Common myeloid progenitor, CD34-positive (primary cell): Measurements from ENCODE around the gene RAB23. TPM values are rescaled to one million over a fixed set of nuclear protein-coding genes. Genes with fewer than 3 reads are reported as not detected.

Source experiments
- CTCF ChIA-PET: fragments of 350-600 bp; sonication (Branson Sonifier 250); formaldehyde crosslinking; loops from one replicate; lab custom pipeline; 2021; ENCODE audit warnings: antibody characterized with exemption; lab: Charles Lee
- POLR2A ChIA-PET: fragments of 350-600 bp; sonication (Branson Sonifier 250); formaldehyde crosslinking; loops from one replicate; lab custom pipeline; 2021; ENCODE audit warnings: antibody characterized with exemption; lab: Charles Lee
- DNase-seq, 3 donors: peaks; one replicate each; pipeline versions ENCODE4 v3.0.0 to v3.0.0-alpha.2; 2013
- H3K27ac ChIP-seq, 2 experiments: 1 replicate in 1 of 2; 2 replicates in 1 of 2; pipeline ENCODE4 v1.7.0; 2013; ENCODE audit warnings: inconsistent platforms in 2 of 2, low read length in 2 of 2, mild to moderate bottlenecking in 2 of 2, low read depth in 1 of 2, moderate library complexity in 1 of 2; ENCODE audit not compliant: severe bottlenecking in 2 of 2, insufficient read depth in 1 of 2, poor library complexity in 1 of 2
- H3K27me3 ChIP-seq, 5 experiments: replicated peaks in 2 of 5; 1 replicate in 3 of 5; 2 replicates in 2 of 5; pipeline versions ENCODE4 v1.6.1 to v1.7.0; 2013; ENCODE audit warnings: low read length in 4 of 5, mild to moderate bottlenecking in 2 of 5, moderate library complexity in 2 of 5, inconsistent platforms in 1 of 5; ENCODE audit not compliant: insufficient read depth in 5 of 5, control insufficient read depth in 4 of 5
- H3K36me3 ChIP-seq, 4 experiments: 1 replicate in 2 of 4; 2 replicates in 2 of 4; pipeline versions ENCODE4 v1.6.1 to v1.7.0; 2013; ENCODE audit warnings: low read length in 3 of 4, control low read depth in 1 of 4, mild to moderate bottlenecking in 1 of 4; ENCODE audit not compliant: control insufficient read depth in 4 of 4, insufficient read depth in 4 of 4
- H3K4me1 ChIP-seq, 4 experiments: 1 replicate in 3 of 4; 2 replicates in 1 of 4; pipeline versions ENCODE4 v1.6.1 to v1.7.1; 2013; ENCODE audit warnings: low read length in 3 of 4, mild to moderate bottlenecking in 3 of 4, control low read depth in 1 of 4, inconsistent platforms in 1 of 4, moderate library complexity in 1 of 4; ENCODE audit not compliant: control insufficient read depth in 4 of 4, insufficient read depth in 4 of 4; ENCODE audit errors: control extremely low read depth in 1 of 4
- H3K4me3 ChIP-seq, 7 experiments: 1 replicate in 4 of 7; 2 replicates in 3 of 7; pipeline versions ENCODE4 v1.5.1 to v1.7.0; 2013; ENCODE audit warnings: mild to moderate bottlenecking in 7 of 7, low read length in 6 of 7, moderate library complexity in 6 of 7, inconsistent platforms in 2 of 7, low read depth in 2 of 7, control low read depth in 1 of 7; ENCODE audit not compliant: insufficient read depth in 4 of 7, control insufficient read depth in 1 of 7; ENCODE audit errors: extremely low read depth in 1 of 7
- H3K9me3 ChIP-seq, 5 experiments: 1 replicate in 4 of 5; 2 replicates in 1 of 5; pipeline versions ENCODE4 v1.6.1 to v1.7.1; 2013; ENCODE audit warnings: low read length in 4 of 5, mild to moderate bottlenecking in 2 of 5, inconsistent platforms in 1 of 5, low read depth in 1 of 5, moderate library complexity in 1 of 5; ENCODE audit not compliant: control insufficient read depth in 4 of 5, insufficient read depth in 2 of 5; ENCODE audit errors: control extremely low read depth in 1 of 5
- WGBS: methylation state at CpG from one replicate; pipeline ENCODE4 v1.1.5; 2013; ENCODE audit not compliant: insufficient coverage; 5-methylcytosine and 5-hydroxymethylcytosine counted together
- polyA plus RNA-seq: library from polyadenylated mRNA; unstranded; fragments of 120-200 nt; gene quantifications from one replicate; pipeline ENCODE4 v1.2.1, GENCODE V29; 2013

The RAB23 gene
- polyA plus RNA-seq = 2.3 TPM

- DNase-seq = peak; percentile 73 to 84 (median 83)
- Histone ChIP-seq H3K36me3 (no peaks in the 10 kb centered on the region), H3K27me3 (no peaks in the 10 kb centered on the region), H3K9me3 (no peaks in the 10 kb centered on the region), H3K27ac (peak within 1 kb of the TSS in 1 of 2 experiments; percentile 77), H3K4me3 (peak within 1 kb of the TSS; percentile 77 to 100 (median 94)), H3K4me1 (peaks cover 9 to 18% (median 15%) of the 10 kb centered on the region in 4 experiments)
- ChIA-PET CTCF (interaction anchor here (0.6 to 1.4 kb wide), 7 partner anchors 14 to 267 kb away, joined by 3 to 5 read pairs (median 4); partner anchors contain the start of genes BEND6 and PRIM2), POLR2A (interaction anchor here (1.3 kb wide), 1 partner anchor 95 kb away, joined by 3 read pairs; no protein-coding TSS in a partner anchor)
- whole genome bisulfite sequencing = 0% methylated on average over 55 of the region's 69 CpGs
Observed at GRCh38 chr6:57221936-57222742, at the start of gene RAB23. Gene RAB23 (minus strand): TSS chr6:57222307. CDS start chr6:57210380, 11,927 bp downstream.

- ChIA-PET CTCF (interaction anchor here (1.1 to 2.4 kb wide), 4 partner anchors 20 to 85 kb away, joined by 3 to 18 read pairs (median 4); partner anchors contain the start of gene PRIM2), POLR2A (no interaction called here)
- no peak overlapping the region for H3K27ac ChIP-seq
- no peaks in the 10 kb centered on the region for H3K4me1 ChIP-seq
- no peak for DNase-seq
- no peaks in the 10 kb centered on the region for H3K36me3 ChIP-seq
- H3K4me3 ChIP-seq = no peak overlapping the region
- peaks cover 0 to under 1% (median 0%) of the 10 kb centered on the region in 5 experiments for H3K9me3 ChIP-seq
- no peaks in the 10 kb centered on the region for H3K27me3 ChIP-seq
Observed at GRCh38 chr6:57268294-57268640, 46.2 kb upstream of the RAB23 start.

- no peaks in the 10 kb centered on the region for H3K27me3 ChIP-seq
- H3K36me3 ChIP-seq = no peaks in the 10 kb centered on the region
- 100% methylated on average over 4 of the region's 10 CpGs for WGBS
- H3K9me3 ChIP-seq = no peaks in the 10 kb centered on the region
- ChIA-PET POLR2A (no interaction called here), CTCF (interaction anchor here (0.5 to 2.4 kb wide), 9 partner anchors 10 to 351 kb away, joined by 3 to 18 read pairs (median 3); partner anchors contain the start of gene PRIM2)
- no peak overlapping the region for H3K27ac ChIP-seq
- H3K4me1 ChIP-seq = no peaks in the 10 kb centered on the region
- DNase-seq = peak; percentile 53 to 69 (median 64)
- no peak overlapping the region for H3K4me3 ChIP-seq
Observed at GRCh38 chr6:57267586-57268293, 45.6 kb upstream of the RAB23 start.

- Histone ChIP-seq H3K4me1 (no peaks in the 10 kb centered on the region), H3K27ac (no peak overlapping the region), H3K9me3 (no peaks in the 10 kb centered on the region), H3K4me3 (no peak overlapping the region), H3K27me3 (peaks cover 0 to 3% (median 0%) of the 10 kb centered on the region in 5 experiments), H3K36me3 (no peaks in the 10 kb centered on the region)
- CTCF ChIA-PET = interaction anchor here (0.7 to 2.4 kb wide), 3 partner anchors 10 to 51 kb away, joined by 3 to 18 read pairs (median 4); partner anchors contain the start of gene PRIM2
- no CpG with 5 or more reads among the region's 1 CpG for WGBS
- no peak for DNase-seq
- POLR2A ChIA-PET = no interaction called here
Observed at GRCh38 chr6:57265755-57266221, 43.7 kb upstream of the RAB23 start.

- H3K27me3 ChIP-seq = peaks cover 0 to 3% (median 0%) of the 10 kb centered on the region in 5 experiments
- H3K36me3 ChIP-seq = no peaks in the 10 kb centered on the region
- ChIA-PET POLR2A (no interaction called here), CTCF (interaction anchor here (0.8 to 1.6 kb wide), 3 partner anchors 15 to 74 kb away, joined by 3 to 5 read pairs (median 5); partner anchors contain the start of gene PRIM2)
- 100% methylated on average over 2 of the region's 2 CpGs for WGBS
- no peaks in the 10 kb centered on the region for H3K9me3 ChIP-seq
- H3K4me3 ChIP-seq = no peak overlapping the region
- H3K27ac ChIP-seq = no peak overlapping the region
- DNase-seq = no peak
- H3K4me1 ChIP-seq = no peaks in the 10 kb centered on the region
Observed at GRCh38 chr6:57263739-57264138, 41.6 kb upstream of the RAB23 start.

GRCh38 chr6:57262901-57263694 is 41.0 kb upstream of the RAB23 start:
- no peak overlapping the region for H3K4me3 ChIP-seq
- H3K9me3 ChIP-seq = no peaks in the 10 kb centered on the region
- no peaks in the 10 kb centered on the region for H3K36me3 ChIP-seq
- ChIA-PET POLR2A (no interaction called here), CTCF (interaction anchor here (0.8 to 1.6 kb wide), 3 partner anchors 16 to 73 kb away, joined by 3 to 5 read pairs (median 5); partner anchors contain the start of gene PRIM2)
- WGBS = 57% methylated on average over 2 of the region's 3 CpGs
- peaks cover 0 to 3% (median 0%) of the 10 kb centered on the region in 5 experiments for H3K27me3 ChIP-seq
- H3K27ac ChIP-seq = no peak overlapping the region
- peak in 1 of 3 donors; percentile 5 for DNase-seq
- H3K4me1 ChIP-seq = no peaks in the 10 kb centered on the region
